GM19238 (cell line): ENCODE results near the gene COL6A5.
"Not testable (repeated sequence)": the region's sequence is repeated elsewhere in the genome, so short reads cannot be mapped to it uniquely, and the experiment has no call there.

Experiments
- DNase-seq: peaks from one replicate; pipeline ENCODE4 v3.0.0; 2011; ENCODE audit warnings: low spot score; ENCODE audit not compliant: insufficient read length

Gene COL6A5

DNA sequence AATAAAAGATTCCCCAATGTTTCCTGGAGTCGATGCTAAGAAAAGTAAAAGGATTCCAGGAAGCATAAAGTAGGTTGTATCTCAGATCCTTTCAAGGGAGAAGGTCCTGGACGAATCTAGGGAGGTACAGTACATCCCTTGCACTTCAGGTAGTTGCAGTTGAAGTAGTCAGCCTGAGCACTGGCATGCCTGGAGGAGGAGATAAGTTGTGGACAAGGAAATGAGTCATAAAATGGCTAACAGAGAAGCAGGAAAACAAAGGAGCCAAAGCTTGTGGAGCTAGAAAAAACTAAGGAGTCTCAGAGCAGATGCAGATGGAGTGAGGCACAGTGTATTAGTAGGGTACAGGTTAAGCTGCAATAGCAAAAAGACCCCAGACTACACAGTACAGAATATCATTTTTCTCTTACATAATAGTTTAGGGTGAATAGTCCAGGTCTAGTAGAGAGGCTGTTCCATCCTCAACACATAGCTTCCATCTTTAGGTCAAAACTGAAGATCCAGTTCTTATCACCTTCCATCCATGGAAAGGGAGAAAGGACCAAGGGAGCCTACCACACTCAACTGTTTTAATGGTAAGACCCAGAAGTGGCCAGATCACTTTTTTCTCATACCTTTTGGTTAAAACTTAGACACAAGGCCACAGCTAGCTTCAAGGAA lies 41.3 kb downstream of the COL6A5 start:
- DNase-seq: no peak

DNA sequence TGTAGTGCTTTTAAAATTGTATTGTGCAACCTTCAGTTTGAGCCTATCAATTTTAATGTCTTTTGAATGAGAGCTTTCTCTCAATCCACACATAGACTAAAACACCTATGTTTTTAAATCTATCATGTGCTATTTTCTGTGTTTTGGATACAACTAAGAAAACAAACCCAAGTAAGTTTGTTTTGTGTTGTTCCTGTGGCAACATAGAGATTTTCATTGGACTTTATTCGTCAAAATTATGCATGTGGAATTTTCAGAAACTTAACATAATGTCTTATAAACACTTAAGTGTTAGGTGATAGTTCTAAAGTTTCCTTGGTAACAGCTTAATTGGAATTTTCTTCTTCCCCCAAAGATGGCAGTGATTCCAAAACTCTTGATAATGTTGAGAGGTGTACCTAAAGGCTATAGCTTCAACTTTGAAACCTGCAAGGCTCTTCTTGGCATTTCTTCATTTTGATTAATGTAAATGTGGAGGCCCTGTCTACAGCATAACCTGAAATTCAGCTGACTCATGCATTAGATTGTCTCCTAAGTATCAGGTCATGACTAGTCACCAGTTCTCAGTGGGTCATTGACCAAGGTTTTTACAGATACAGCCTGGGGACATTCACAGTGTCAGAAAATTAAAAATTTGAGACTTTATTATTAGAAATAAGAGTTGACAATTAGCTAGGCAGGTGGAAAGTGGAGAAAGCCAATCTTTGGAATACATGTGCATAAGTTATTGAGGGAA lies 44.4 kb downstream of the COL6A5 start:
- DNase-seq: no peak

DNA sequence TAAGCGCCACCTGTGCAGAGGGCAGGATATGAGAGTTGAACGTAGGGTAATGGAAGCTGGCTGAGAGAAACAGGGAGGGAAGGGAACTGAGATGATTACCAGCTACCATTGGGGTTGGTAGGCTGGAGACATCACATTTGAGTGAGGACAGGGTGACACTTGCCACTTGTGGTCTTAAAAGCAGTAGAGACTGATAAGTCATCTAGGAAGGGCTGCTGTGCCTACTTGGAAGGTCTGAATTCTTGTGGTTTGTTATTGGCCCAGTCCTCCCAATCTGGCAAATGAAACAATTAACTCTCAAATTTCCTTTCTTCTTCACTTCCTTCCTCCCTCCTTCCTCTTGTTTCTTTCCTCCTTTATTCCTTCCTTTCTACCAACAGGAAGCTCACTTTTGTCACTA lies 46.8 kb downstream of the COL6A5 start:
- no peak for DNase-seq

DNA sequence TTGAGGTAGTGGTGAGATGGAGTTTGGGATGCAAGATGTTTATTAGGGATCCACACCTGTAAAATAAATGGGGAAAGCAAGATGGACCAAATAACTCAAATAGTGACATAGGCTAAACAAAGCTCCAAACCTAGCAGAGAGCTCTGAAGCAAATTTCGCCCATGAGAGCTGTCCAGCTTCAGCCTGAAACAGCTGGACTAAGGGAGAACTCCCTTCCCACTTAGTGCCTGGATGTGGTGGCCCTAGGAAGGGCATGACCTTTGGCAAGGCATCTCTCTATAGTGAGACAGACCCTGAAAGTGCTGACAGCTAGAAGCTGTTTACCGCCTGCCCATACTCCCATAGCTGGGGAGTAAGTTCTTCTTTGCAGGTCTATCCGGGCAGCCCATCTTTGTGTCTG lies 48.1 kb downstream of the COL6A5 start:
- no peak for DNase-seq

- no peak for DNase-seq
Measured at GRCh38 chr3:130395331-130395730, 49.9 kb downstream of the COL6A5 start.

GRCh38 chr3:130395916-130396315 lies 50.4 kb downstream of the COL6A5 start:
- no peak for DNase-seq

DNA sequence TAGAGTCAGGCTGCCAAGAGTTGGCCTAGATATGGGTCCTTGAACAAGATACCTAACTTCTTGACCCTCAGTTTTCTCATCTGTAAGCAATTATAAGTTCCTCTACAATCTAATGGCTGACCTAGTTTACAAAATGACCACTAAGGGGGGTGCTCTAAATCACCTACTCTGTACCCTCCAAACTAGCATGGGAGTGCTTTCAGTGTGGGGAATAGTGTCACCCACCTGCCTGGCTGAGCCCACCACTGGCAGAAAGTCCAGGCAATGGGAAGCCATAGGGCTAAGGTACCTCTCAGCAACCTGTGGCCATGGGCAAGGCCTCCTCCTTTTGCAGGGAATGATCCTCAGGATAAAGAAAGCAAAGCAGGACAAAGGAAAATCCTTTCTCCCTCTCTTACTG lies 58.9 kb downstream of the COL6A5 start:
- DNase-seq: no peak

GRCh38 chr3:130405956-130406355 lies 60.5 kb downstream of the COL6A5 start:
- no peak for DNase-seq

- DNase-seq: not testable (repeated sequence)
Measured at GRCh38 chr3:130408253-130408652, 62.8 kb downstream of the COL6A5 start.

DNA sequence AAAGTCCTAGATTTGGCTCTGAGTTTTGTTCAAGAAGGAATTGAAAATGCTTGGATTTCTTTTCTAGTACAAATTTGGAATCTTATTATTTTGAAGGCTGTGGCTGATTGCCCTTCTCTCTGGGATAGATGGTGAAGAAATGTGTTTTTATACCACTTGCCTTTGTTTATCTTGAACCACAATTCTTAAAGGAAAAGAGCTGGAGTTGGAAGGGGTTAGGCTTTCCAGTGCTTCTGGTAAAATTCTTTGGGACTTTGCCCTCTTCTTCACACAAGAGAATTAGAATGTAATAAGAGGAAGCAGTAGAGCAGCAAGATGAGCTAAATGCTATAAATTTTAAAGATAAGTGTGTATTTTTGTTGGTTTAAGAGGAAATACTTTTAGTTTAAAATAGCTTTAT lies 65.8 kb downstream of the COL6A5 start:
- DNase-seq: no peak

DNA sequence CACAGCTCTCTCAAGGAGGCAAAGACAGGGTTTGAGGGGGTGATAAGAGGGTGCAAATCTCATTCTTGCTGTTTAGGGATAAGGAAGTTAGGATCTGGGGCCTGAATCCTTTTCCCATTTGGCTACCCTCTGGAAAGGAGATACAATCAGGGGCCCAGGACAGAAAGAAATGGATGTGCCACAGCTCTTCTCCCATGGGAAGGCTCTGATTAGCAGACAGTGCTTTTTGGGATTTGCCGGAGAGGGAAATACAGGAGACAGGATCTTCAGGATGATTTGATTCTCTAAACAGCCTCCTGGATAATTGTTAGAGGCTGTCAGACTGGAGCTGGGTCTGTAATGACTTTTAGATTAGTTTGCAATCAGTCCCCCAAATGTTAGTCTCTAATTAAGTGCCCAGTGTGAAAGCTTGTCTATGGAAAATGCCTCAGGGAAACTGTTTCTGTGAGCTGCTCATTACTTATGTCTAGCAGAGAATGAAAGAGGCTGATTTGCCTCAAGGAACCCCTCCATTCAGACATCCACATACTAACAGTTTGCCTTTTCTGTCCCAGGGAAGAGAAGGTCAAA lies 67.6 kb downstream of the COL6A5 start:
- no peak for DNase-seq

DNA sequence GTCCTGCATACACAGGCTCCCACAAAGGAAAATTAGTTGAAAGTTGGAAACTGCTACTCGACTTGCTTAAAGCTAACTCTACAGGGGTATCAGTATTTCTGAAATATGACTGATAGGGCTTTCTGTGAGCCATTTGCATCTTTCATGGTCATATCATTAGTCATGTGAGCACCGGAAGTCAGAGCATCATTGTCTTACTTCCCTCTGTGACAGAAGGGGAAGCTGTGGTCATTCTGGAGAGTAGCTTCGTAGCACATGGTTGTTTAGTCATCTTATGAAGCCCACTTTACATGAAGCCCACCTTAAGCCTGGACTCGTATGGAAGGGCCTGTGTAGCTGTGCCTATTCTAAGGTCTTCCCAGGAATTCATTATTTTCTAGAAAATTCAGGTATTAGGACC lies 69.0 kb downstream of the COL6A5 start:
- no peak for DNase-seq

- no peak for DNase-seq
Measured at GRCh38 chr3:130420466-130420865, 75.0 kb downstream of the COL6A5 start.

GRCh38 chr3:130423064-130423463 lies 77.6 kb downstream of the COL6A5 start:
- DNase-seq: no peak

DNA sequence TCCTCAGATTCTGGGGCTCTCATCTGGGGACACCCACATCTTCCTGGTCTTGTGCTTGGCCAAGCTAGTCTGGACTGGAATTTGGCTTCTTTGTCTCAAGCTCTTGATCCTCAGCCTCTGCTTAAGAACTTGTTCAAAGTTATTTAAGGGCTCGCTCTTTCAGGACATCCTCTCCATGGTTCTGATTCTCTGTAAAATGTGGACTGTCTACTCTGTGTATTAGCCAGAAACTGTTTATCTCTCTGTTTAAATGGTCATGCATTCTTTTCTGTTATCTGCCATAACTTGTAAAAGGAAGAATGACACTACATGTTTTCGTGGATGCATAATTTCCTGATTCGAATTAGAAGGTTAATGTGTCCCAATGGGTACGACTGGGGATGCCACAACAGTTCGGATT lies 79.4 kb downstream of the COL6A5 start:
- DNase-seq: no peak

- no peak for DNase-seq
Measured at GRCh38 chr3:130425484-130425883, 80.0 kb downstream of the COL6A5 start.

DNA sequence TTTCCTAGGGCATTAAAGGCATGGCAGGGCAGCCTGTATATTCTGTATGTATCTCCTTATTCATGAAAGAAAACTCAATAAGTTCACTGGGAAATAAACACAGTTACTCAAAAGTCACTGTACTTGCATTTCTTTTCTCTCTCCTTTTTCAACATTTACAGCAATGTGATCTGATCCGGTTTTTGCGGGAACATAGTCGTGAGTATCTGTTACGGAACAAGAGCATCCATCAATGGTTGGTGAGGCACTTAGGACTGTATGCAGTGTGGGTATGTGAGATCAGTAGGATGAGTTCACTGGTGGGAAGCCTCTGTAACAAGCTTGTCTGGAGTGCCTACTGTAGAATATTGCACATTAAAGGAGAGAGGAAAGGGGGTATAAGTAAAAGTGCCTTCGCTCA lies 80.7 kb downstream of the COL6A5 start:
- no peak for DNase-seq

- no peak for DNase-seq
Measured at GRCh38 chr3:130428871-130429712, 83.6 kb downstream of the COL6A5 start.

DNA sequence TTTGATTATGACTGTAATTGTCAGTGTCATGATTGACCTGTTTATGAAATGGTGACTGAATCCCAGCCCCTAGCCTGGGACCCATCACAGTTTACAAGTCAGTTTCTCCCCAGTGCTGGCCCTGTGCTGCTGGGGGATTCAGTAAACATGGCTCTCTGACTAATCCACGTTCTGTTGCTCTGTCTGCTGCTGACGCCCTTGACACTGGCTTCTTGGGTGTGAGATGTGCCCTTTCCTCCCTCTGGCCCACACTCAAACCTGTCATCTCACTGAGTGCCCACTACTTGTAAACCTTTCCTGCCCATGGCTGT lies 84.2 kb downstream of the COL6A5 start:
- DNase-seq: no peak

DNA sequence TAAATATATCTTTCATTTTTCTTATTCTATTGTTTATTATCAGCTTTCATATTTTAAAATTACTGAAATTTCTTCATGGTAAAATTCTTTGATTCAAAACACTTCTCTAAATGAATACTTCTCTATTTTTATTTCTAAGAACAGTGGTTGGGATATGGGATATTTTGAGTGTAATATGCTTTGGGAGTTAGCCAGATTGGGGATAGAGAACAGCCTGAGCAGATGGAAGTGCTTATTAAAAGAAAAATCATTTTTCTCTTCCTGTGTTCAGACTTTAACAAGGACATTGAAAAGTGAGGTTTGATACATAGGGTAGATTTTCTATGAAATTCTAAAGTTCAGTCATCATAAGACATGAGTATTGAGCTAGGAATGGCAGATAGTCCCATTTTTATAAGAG lies 84.8 kb downstream of the COL6A5 start:
- DNase-seq: no peak

- not testable (repeated sequence) for DNase-seq
Measured at GRCh38 chr3:130432086-130432485, 86.6 kb downstream of the COL6A5 start.

- no peak for DNase-seq
Measured at GRCh38 chr3:130433306-130433705, 87.8 kb downstream of the COL6A5 start.
